ENCODE measurements around the gene RIPK4. TPM values are rescaled to one million over a fixed set of nuclear protein-coding genes. Genes with fewer than 3 reads are reported as not detected.

The RIPK4 gene
- total and polyA plus RNA-seq, 2 of the 13 experiments (the other 11 are each of a cell fraction or from before 2014, with no cell fraction given): 3.1 to 4.9 TPM

GRCh38 chr21:41741253-41742072 lies 25.4 kb downstream of the RIPK4 start:
- WGBS (ENCODE audit: low lambda C conversion rate): 94% methylated on average over 24 of the region's 55 CpGs
- TF ChIP-seq HNRNPL (IDR thresholded peaks at IDR 0.05; ENCODE audit: low read depth, low read length): 0 out of 2 replicates have a peak, but pooled peaks have one; percentile 4
- TF ChIP-seq ZNF44 (CRISPR knock-in tag; IDR thresholded peaks at IDR 0.05): no peak
- TF ChIP-seq NAIF1 (CRISPR knock-in tag; IDR thresholded peaks at IDR 0.05; ENCODE audit: borderline replicate concordance): no peak
- no peak for TF ChIP-seq JDP2 (CRISPR knock-in tag; IDR thresholded peaks at IDR 0.05; ENCODE audit: borderline replicate concordance)
- no peak for TF ChIP-seq FOXK1 (CRISPR knock-in tag; IDR thresholded peaks at IDR 0.05; ENCODE audit: borderline replicate concordance, low read depth)
- no peak for TF ChIP-seq KMT2A (CRISPR knock-in tag; IDR thresholded peaks at IDR 0.05)
- no peak overlapping the region for H3K27ac ChIP-seq (ENCODE audit: extremely low read length, insufficient read depth, low read length)
- no peak overlapping the region for H3K4me3 ChIP-seq (replicated peaks in 1 of 3; ENCODE audit: insufficient read depth in 1 of 3, low read depth in 2 of 3, low read length in 3 of 3)
- H4K20me1 ChIP-seq (ENCODE audit: insufficient read depth, low read length): no peaks in the 10 kb centered on the region
- no peak overlapping the region for H3K4me2 ChIP-seq (ENCODE audit: low read depth, low read length)
- no peaks in the 10 kb centered on the region for H3K79me2 ChIP-seq (ENCODE audit: insufficient read depth, low read length)
- H3K4me1 ChIP-seq (ENCODE audit: insufficient read depth, low read length): no peaks in the 10 kb centered on the region
- in situ Hi-C loops (cut with HindIII; ENCODE audit: extremely low pct_ligation_motif_present, low pct_unique_long_range_greater_than_20kb) (no loop called here), intact Hi-C loops (cut with micrococcal nuclease; ENCODE audit: unreplicated experiment) (no loop called here)
- peaks cover 36 to 77% of the 10 kb centered on the region in 2 experiments for H3K36me3 ChIP-seq (replicated peaks in 1 of 2; ENCODE audit: control insufficient read depth in 1 of 2, insufficient read depth in 2 of 2, low read length in 2 of 2)
- no peaks in the 10 kb centered on the region for H3K27me3 ChIP-seq (ENCODE audit: control insufficient read depth in 1 of 2, insufficient read depth in 2 of 2, low read length in 2 of 2)
- peaks cover 13% of the 10 kb centered on the region; the same call in 1 of the 2 replicates for H3K9me3 ChIP-seq (ENCODE audit: low read length)
- DNase-seq (ENCODE audit: low spot score) (no peak), ATAC-seq (no peak), FAIRE-seq (no peak)
- BruUV-seq (replicated peaks): no TSS peak
- CTCF ChIA-PET (ENCODE audit: low intra/inter-chr PET ratio, low total read pairs): no interaction called here
- POLR2A ChIA-PET: no interaction called here
- no peak overlapping the region for H3K9ac ChIP-seq (ENCODE audit: insufficient read depth, low read depth, low read length)
- no peak overlapping the region for H2AFZ ChIP-seq (ENCODE audit: low read length)

- in situ Hi-C loops (cut with HindIII; ENCODE audit: extremely low pct_ligation_motif_present, low pct_unique_long_range_greater_than_20kb): no loop called here
- no peak overlapping the region for H3K27ac ChIP-seq (ENCODE audit: extremely low read length, insufficient read depth, low read length)
- no peak overlapping the region for H3K9ac ChIP-seq (ENCODE audit: insufficient read depth, low read depth, low read length)
- no peak overlapping the region for H3K4me2 ChIP-seq (ENCODE audit: low read depth, low read length)
- FAIRE-seq (no peak), ATAC-seq (no peak), DNase-seq (ENCODE audit: low spot score) (no peak)
- intact Hi-C loops (cut with micrococcal nuclease; ENCODE audit: unreplicated experiment): no loop called here
- no peaks in the 10 kb centered on the region for H3K4me1 ChIP-seq (ENCODE audit: insufficient read depth, low read length)
- CTCF ChIA-PET (ENCODE audit: low intra/inter-chr PET ratio, low total read pairs): no interaction called here
- BruUV-seq (replicated peaks): no TSS peak
- H3K36me3 ChIP-seq (replicated peaks in 1 of 2; ENCODE audit: control insufficient read depth in 1 of 2, insufficient read depth in 2 of 2, low read length in 2 of 2): peaks cover 34 to 70% of the 10 kb centered on the region in 2 experiments
- no peaks in the 10 kb centered on the region for H3K27me3 ChIP-seq (ENCODE audit: control insufficient read depth in 1 of 2, insufficient read depth in 2 of 2, low read length in 2 of 2)
- WGBS (ENCODE audit: low lambda C conversion rate): 95% methylated on average over 6 of the region's 41 CpGs
- H3K79me2 ChIP-seq (ENCODE audit: insufficient read depth, low read length): no peaks in the 10 kb centered on the region
- POLR2A ChIA-PET: no interaction called here
- no peak overlapping the region for H3K4me3 ChIP-seq (replicated peaks in 1 of 3; ENCODE audit: insufficient read depth in 1 of 3, low read depth in 2 of 3, low read length in 3 of 3)
- no peak overlapping the region for H2AFZ ChIP-seq (ENCODE audit: low read length)
- no peaks in the 10 kb centered on the region for H4K20me1 ChIP-seq (ENCODE audit: insufficient read depth, low read length)
- peaks cover 13% of the 10 kb centered on the region; the same call in 1 of the 2 replicates for H3K9me3 ChIP-seq (ENCODE audit: low read length)
- TF ChIP-seq JARID2 (CRISPR knock-in tag; IDR thresholded peaks at IDR 0.05; ENCODE audit: insufficient replicate concordance): no peak
- no peak for TF ChIP-seq ZNF777 (CRISPR knock-in tag; IDR thresholded peaks at IDR 0.05)
- no peak for TF ChIP-seq SIX1 (CRISPR knock-in tag; IDR thresholded peaks at IDR 0.05; ENCODE audit: borderline replicate concordance)
- TF ChIP-seq CENPBD1 (CRISPR knock-in tag; IDR thresholded peaks at IDR 0.05; ENCODE audit: borderline replicate concordance, low read depth): no peak
- TF ChIP-seq KDM4B (CRISPR knock-in tag; IDR thresholded peaks at IDR 0.05): no peak
- TF ChIP-seq ZFY (CRISPR knock-in tag; IDR thresholded peaks at IDR 0.05): no peak
- no peak for TF ChIP-seq CBX1 (IDR thresholded peaks at IDR 0.05; ENCODE audit: low read depth)
- TF ChIP-seq NFATC3 (CRISPR knock-in tag; IDR thresholded peaks at IDR 0.05): no peak
- no peak for TF ChIP-seq STAT5B (CRISPR knock-in tag; IDR thresholded peaks at IDR 0.05)
- TF ChIP-seq ZNF292 (CRISPR knock-in tag; IDR thresholded peaks at IDR 0.05; ENCODE audit: borderline replicate concordance, low read depth): no peak
- no peak for TF ChIP-seq FOXK1 (CRISPR knock-in tag; IDR thresholded peaks at IDR 0.05; ENCODE audit: borderline replicate concordance, low read depth)
- TF ChIP-seq ZNF44 (CRISPR knock-in tag; IDR thresholded peaks at IDR 0.05): no peak
- no peak for TF ChIP-seq GATAD1 (CRISPR knock-in tag; IDR thresholded peaks at IDR 0.05)
- no peak for TF ChIP-seq ETV6 (CRISPR knock-in tag; conservative IDR thresholded peaks at IDR 0.05)
- no peak for TF ChIP-seq MXD4 (CRISPR knock-in tag; IDR thresholded peaks at IDR 0.05)
Measured at GRCh38 chr21:41740604-41741252, 26.1 kb downstream of the RIPK4 start.
